C4-2B (cell line): ENCODE results near the gene PCDHGA8.

Experiments
- CTCF ChIP-seq: fragments of 450-650 bp; conservative IDR thresholded peaks from 2 replicates; pipeline ENCODE4 v1.5.1; 2017; ENCODE audit warnings: mild to moderate bottlenecking
- ZFX ChIP-seq: fragments of 450-650 bp; IDR thresholded peaks from 2 replicates; pipeline ENCODE4 v1.6.1; 2017

- TF ChIP-seq CTCF (peak; percentile 58), ZFX (no peak)
Observed at GRCh38 chr5:141369994-141370848, 22.2 kb upstream of the PCDHGA8 start, which contains the start of gene PCDHGB3.
